T-helper 22 cell (primary cell): ENCODE data around the gene JADE1.

Source experiments
- DNase-seq: peaks from one replicate; pipeline ENCODE4 v3.0.0-alpha.2; 2020; ENCODE audit warnings: low read depth

Gene JADE1

GRCh38 chr4:128810871-128811570 lies 1.5 kb downstream of the JADE1 start:
- DNase-seq: peak; percentile 76

DNA sequence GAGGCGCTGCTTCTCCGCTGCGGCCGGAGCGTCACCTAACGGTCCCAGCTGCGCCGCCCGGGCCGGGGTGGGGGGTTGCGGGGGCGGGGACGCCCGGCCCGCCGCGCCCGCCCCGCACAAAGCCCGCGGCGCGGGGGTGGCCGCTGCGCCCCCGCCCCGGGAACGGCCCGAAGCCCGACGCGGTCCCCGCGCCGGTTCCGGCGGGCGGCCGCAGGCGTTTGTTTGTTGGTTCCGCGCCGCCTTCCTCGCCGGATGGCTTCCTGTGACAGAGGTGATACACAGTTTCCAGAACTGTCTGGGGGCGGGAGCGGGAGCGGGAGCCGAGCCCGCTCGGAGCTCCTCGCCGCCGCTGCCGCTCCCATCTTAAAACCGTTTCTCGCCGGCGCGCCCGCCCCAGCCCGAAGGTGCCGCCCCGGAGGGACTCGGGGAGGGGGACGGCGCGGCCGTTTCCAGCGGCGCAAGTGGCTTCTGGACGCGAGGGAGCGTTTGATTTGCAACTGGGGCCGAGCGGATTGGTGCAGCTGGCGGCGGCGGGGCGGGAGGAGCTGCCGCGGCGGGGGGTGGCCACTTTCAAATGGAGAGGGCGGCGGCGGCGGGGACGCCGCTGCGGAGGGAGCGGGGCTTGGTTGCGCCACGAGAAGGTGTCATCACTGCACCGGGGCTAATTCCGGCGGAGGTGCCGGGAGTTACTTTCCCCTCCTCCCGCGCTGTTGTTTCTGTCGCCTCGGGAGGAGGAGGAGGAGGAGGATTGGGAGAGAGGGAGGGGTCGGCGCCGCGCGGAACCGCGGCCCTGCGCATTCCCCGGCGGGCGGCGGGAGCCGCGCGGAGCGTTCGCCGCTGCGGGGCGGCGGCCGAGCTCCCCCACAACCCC lies 2.3 kb downstream of the JADE1 start:
- DNase-seq: peak; percentile 71

- DNase-seq: no peak
These were observed 3.1 kb downstream of the JADE1 start for GRCh38 chr4:128812442-128813235.

GRCh38 chr4:128813965-128814364 lies 4.5 kb downstream of the JADE1 start:
- DNase-seq: no peak

DNA sequence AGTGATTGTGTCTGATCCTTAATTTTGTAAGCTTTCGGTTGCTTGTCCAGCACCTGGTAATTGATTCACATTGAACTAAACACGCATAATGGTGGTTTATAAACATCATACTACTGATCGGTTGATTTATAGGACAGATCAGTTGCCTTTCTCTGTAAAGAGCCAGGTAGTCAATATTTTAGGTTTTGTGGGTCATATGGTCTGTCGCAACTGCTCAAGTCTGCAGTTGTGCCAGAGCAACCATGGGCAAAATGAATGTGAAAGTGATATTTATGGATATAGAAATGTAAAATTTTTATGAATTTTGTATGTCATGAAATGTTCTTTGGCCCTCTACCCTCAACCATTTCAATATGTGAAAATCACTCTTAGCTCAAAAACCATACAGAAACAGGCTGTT lies 8.9 kb downstream of the JADE1 start:
- no peak for DNase-seq

DNA sequence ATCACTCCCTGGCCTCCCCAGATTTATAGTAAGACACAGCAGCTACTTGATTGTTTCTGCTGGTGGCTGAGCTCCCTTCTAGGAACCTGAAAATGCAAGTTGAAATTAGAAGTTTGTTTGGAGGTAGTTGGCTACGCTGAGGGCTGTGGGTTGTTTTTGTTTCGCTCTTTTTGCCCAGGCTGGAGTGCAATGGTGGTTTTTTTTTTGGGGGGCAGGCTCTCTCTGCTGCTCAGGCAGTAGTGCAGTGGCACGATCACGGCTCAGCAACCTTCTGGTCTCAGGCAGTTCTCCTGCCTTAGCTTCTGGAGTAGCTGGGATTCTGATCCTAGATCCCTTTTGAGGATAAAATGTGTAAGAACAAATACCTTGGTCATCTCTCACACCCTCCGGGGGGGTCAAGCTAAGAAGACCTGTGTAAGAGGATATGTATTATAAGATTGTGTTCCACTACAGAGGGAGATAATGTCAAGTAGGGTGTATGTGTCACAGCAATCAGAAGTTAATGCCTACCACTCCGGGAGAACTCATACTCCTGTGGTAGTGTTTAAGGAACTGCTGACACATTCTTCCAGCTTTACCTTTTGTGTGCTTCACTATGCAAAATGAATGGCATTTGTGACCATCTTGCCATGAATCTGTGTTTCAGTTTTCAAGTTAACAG lies 9.7 kb downstream of the JADE1 start:
- DNase-seq: no peak

DNA sequence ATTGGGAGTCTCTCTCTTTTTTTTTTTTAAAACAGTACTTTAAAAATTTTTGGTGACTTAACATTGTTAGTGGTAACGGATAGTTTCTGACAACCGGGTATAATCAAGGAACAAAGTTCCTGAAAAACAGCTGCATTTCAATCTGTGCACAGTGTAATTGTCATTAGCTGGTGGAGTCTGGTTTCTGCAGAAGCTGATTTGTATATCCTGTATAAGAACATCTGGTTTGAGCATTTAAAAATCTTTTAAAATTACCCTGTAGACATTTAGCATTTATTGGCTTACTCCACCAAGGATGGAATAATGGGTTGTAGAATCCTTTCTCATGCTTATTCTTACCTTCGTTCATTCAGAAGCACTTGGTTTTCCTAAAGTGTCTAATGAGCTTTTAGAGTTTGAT lies 11.2 kb downstream of the JADE1 start:
- no peak for DNase-seq

DNA sequence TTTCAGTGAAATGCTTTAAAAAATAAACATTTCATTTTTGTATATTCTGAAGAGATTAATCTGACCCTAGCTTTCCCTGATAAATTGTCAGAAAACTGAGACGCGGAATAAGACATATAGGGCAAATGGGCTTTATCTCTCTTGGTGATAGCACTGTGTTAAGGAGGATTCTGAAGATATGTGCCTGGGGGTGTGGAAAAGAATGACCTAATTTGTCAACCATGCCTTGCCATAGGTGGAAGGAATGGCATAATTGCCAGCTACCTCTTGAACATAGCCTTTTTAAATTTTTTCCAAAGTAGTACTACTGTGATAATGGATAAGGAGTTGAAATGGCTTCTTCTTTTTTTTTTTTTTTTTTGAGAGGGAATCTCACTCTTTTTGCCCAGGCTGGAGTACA lies 11.7 kb downstream of the JADE1 start:
- DNase-seq: no peak

GRCh38 chr4:128823025-128823661 lies 13.6 kb downstream of the JADE1 start:
- DNase-seq: no peak

- DNase-seq: no peak
These were observed 15.7 kb downstream of the JADE1 start for GRCh38 chr4:128825226-128825625.

GRCh38 chr4:128827296-128827695 lies 17.8 kb downstream of the JADE1 start:
- DNase-seq: no peak

DNA sequence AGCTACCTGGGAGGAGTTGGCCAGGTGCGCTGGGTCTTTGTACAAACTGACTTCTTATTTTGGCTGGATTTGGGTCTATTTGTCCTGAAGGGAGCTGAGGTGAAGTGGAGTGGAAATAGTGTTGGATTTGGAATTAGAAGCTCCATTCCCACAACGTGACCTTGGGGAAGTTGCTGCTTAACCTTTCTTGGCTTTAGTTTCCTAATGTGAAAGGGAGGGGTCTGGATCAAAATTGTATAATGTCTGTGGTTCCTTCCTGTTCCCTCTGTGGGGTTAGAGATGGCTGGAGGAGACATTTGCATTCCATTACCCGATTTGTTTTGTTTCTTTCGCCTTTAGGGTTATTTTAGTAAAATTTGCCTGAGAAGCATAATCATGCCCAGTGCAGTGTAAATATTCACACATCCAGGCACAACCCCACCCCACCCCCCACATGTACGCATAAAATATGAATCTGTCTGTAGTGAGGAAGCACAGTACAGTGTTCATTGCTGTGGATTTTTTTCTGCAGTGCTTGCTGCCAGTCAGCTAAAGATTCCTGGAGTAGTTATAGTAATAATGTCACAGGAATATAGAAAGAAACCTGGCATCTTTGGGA lies 21.5 kb downstream of the JADE1 start:
- no peak for DNase-seq

- no peak for DNase-seq
These were observed 22.2 kb downstream of the JADE1 start for GRCh38 chr4:128831531-128832242.

GRCh38 chr4:128832243-128832625 lies 22.7 kb downstream of the JADE1 start:
- DNase-seq: no peak

- no peak for DNase-seq
These were observed 26.2 kb downstream of the JADE1 start for GRCh38 chr4:128835498-128836222.

DNA sequence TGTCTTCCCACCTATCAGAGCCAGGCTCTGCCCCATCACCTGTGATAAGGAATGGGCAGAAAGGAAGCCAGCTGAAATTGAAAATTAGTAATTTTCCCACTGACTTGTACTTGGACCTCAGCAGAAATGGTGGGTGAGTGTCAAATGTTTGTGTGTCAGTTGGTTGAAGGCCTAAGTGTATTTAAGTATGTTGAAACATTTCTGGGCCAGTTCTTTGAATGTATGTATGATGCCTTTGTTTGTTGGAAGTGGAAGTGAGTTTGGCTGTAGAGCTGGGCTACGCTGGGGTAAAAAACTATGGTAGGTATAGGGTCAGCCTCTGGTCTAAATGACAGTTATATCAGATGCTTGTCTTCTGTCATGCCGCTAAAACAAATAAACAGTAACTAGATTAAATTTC lies 27.7 kb downstream of the JADE1 start:
- no peak for DNase-seq

DNA sequence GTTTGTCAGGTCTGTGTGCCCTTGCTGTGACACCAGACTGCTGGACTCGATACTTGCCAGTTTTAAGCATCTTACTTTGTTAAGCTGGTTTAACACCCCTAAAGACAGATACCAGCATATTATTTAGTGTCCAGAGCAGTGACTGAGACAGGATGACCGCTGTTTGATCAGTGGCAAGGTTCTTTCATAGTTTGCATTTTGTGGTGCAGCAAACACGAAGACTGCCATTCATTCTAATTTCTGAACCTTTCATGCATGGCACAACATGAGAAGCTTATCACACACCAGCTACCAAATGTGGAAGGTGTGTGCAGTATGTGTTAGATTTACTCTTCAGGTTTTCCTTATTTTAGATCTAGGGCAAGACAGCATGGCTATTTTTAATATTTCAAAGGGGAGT lies 28.2 kb downstream of the JADE1 start:
- DNase-seq: no peak

DNA sequence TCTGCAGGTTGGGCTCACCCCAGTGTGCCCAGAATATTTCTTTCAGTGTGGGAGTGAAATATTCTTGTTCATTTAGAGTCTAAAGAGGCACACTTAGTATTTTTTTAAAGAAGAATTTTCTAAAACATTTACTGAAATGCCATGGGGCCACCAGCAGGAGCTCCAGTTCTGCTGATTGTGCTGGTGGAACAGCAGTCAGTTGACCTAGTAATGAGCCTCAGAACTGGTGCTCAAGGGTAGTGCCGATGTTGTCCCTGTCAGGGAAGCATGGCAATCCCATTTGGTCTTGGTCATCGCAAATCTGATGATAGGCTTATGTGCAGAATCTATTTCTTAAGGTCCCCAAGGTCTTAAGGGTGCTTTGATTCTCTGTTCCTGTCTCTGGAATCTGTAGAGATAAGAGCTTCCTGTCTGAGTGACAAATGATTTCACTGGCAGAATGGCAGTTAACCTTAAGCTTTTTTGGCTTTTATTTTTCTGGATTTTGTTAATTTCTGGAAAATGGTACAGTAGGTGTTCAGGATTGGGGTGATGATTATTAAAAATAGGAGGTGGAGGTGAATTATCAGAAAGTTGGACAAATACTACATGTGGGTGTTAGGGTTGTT lies 31.3 kb downstream of the JADE1 start:
- no peak for DNase-seq

- DNase-seq: no peak
These were observed 31.9 kb downstream of the JADE1 start for GRCh38 chr4:128841402-128841801.

DNA sequence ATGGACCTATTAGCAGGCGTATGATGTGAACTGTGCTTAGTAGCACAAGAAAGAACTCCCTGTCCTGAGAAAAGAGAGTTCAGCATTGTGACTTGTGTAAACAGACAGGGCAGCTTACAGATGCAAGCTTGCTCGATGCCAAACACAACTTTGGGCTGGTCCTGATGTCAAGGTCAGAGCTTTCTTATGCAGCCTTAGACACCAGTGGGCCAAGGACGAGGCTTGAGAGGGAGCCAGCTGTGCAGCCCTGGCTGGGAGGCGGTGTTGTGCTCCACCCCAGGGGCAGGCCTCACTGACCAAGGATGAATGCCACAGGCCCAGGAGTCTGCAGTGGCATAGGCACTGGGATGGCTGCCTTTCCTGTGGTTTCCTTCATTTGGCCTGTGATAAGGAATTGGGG lies 35.4 kb downstream of the JADE1 start:
- no peak for DNase-seq
